Subcutaneous abdominal adipose tissue (tissue), 5 donors: ENCODE results near the gene GDPD2.
A peak's percentile ranks its signal among the peaks of the same experiment; 100 is the strongest.

Experiments
- H3K27ac ChIP-seq: one replicate; pipeline ENCODE4 v1.7.0; 2013; ENCODE audit warnings: low read depth, mild to moderate bottlenecking, inconsistent platforms, low read length, moderate library complexity
- H3K27me3 ChIP-seq, 5 donors: one replicate each; pipeline ENCODE4 v1.7.0; 2013; ENCODE audit warnings: low read length in 5 of 5, inconsistent platforms in 1 of 5; ENCODE audit not compliant: control insufficient read depth in 5 of 5, insufficient read depth in 4 of 5
- H3K36me3 ChIP-seq, 5 donors: one replicate each; pipeline ENCODE4 v1.7.0; 2013; ENCODE audit warnings: low read length in 5 of 5; ENCODE audit not compliant: control insufficient read depth in 5 of 5, insufficient read depth in 5 of 5
- H3K4me1 ChIP-seq, 5 donors: one replicate each; pipeline ENCODE4 v1.7.0; 2013; ENCODE audit warnings: low read length in 5 of 5, mild to moderate bottlenecking in 3 of 5, moderate library complexity in 1 of 5; ENCODE audit not compliant: control insufficient read depth in 5 of 5, insufficient read depth in 5 of 5
- H3K4me3 ChIP-seq, 5 donors: one replicate each; pipeline ENCODE4 v1.7.0; 2013; ENCODE audit warnings: low read length in 5 of 5, low read depth in 1 of 5
- H3K9ac ChIP-seq, 5 donors: one replicate each; pipeline ENCODE4 v1.7.0; 2013; ENCODE audit warnings: low read length in 5 of 5, mild to moderate bottlenecking in 4 of 5, moderate library complexity in 3 of 5
- H3K9me3 ChIP-seq, 5 donors: one replicate each; pipeline ENCODE4 v1.7.0; 2013; ENCODE audit warnings: low read length in 5 of 5; ENCODE audit not compliant: control insufficient read depth in 5 of 5
- donor health status: healthy.
- donor health status: healthy.
- donor health status: healthy.
- donor health status: healthy.
- donor health status: healthy.

GDPD2 gene

GRCh38 chrX:70424801-70425200, 1.7 kb downstream of the GDPD2 start:
- no peak overlapping the region for H3K4me3 ChIP-seq
- H3K27me3 ChIP-seq = peaks cover 9 to 48% (median 38%) of the 10 kb centered on the region in 5 donors
- H3K4me1 ChIP-seq = no peaks in the 10 kb centered on the region
- no peaks in the 10 kb centered on the region for H3K9me3 ChIP-seq
- H3K9ac ChIP-seq = no peak overlapping the region
- H3K27ac ChIP-seq = no peak overlapping the region
- H3K36me3 ChIP-seq = no peaks in the 10 kb centered on the region

GRCh38 chrX:70426286-70427278, 3.5 kb downstream of the GDPD2 start:
- no peaks in the 10 kb centered on the region for H3K36me3 ChIP-seq
- no peak overlapping the region for H3K4me3 ChIP-seq
- no peak overlapping the region for H3K9ac ChIP-seq
- H3K27ac ChIP-seq = no peak overlapping the region
- peaks cover 9 to 52% (median 39%) of the 10 kb centered on the region in 5 donors for H3K27me3 ChIP-seq
- no peaks in the 10 kb centered on the region for H3K9me3 ChIP-seq
- H3K4me1 ChIP-seq = no peaks in the 10 kb centered on the region

GRCh38 chrX:70427365-70427764, 4.3 kb downstream of the GDPD2 start:
- Histone ChIP-seq H3K9me3 (no peaks in the 10 kb centered on the region), H3K36me3 (no peaks in the 10 kb centered on the region), H3K9ac (no peak overlapping the region), H3K4me3 (no peak overlapping the region), H3K27me3 (peaks cover 9 to 50% (median 39%) of the 10 kb centered on the region in 5 donors), H3K4me1 (no peaks in the 10 kb centered on the region), H3K27ac (no peak overlapping the region)

GRCh38 chrX:70429759-70430158, 6.6 kb downstream of the GDPD2 start:
- H3K27ac ChIP-seq = no peak overlapping the region
- peaks cover 0 to 40% (median 22%) of the 10 kb centered on the region in 5 donors for H3K27me3 ChIP-seq

GRCh38 chrX:70432936-70433847, 10.1 kb downstream of the GDPD2 start:
- Histone ChIP-seq H3K36me3 (no peaks in the 10 kb centered on the region), H3K27me3 (peaks cover 4 to 42% (median 28%) of the 10 kb centered on the region in 5 donors), H3K4me3 (peak overlapping the region in 4 of 5 donors; percentile 73 to 80 (median 74)), H3K9me3 (no peaks in the 10 kb centered on the region), H3K4me1 (peaks cover 0 to 17% (median 6%) of the 10 kb centered on the region in 5 donors), H3K9ac (no peak overlapping the region), H3K27ac (no peak overlapping the region)

More at GRCh38 chrX:70429759-70430158, 6.6 kb downstream of the GDPD2 start:
- Histone ChIP-seq H3K9ac (no peak overlapping the region), H3K4me3 (no peak overlapping the region), H3K36me3 (no peaks in the 10 kb centered on the region), H3K9me3 (no peaks in the 10 kb centered on the region), H3K4me1 (peaks cover 0 to 13% (median 3%) of the 10 kb centered on the region in 5 donors)

GRCh38 chrX:70433848-70434351, 10.8 kb downstream of the GDPD2 start:
- H3K9me3 ChIP-seq = no peaks in the 10 kb centered on the region
- peaks cover 7 to 36% (median 28%) of the 10 kb centered on the region in 5 donors for H3K27me3 ChIP-seq
- H3K27ac ChIP-seq = no peak overlapping the region
- H3K4me3 ChIP-seq = peak overlapping the region; percentile 73 to 81 (median 75)
- peak overlapping the region in 4 of 5 donors; percentile 42 to 65 (median 60) for H3K9ac ChIP-seq
- peaks cover 0 to 17% (median 6%) of the 10 kb centered on the region in 5 donors for H3K4me1 ChIP-seq
- H3K36me3 ChIP-seq = no peaks in the 10 kb centered on the region

- Histone ChIP-seq H3K9ac (peak overlapping the region in 4 of 5 donors; percentile 42 to 65 (median 60)), H3K27ac (no peak overlapping the region), H3K4me1 (peaks cover 0 to 17% (median 6%) of the 10 kb centered on the region in 5 donors)
Measured at GRCh38 chrX:70434352-70434866, 11.3 kb downstream of the GDPD2 start.

GRCh38 chrX:70434914-70435586, 11.9 kb downstream of the GDPD2 start:
- Histone ChIP-seq H3K27ac (no peak overlapping the region), H3K9ac (peak overlapping the region in 1 of 5 donors; percentile 19), H3K27me3 (peaks cover 7 to 36% (median 31%) of the 10 kb centered on the region in 5 donors), H3K4me3 (peak overlapping the region; percentile 62 to 80 (median 74)), H3K4me1 (peaks cover 0 to 17% (median 6%) of the 10 kb centered on the region in 5 donors), H3K9me3 (no peaks in the 10 kb centered on the region), H3K36me3 (no peaks in the 10 kb centered on the region)

More at GRCh38 chrX:70434352-70434866, 11.3 kb downstream of the GDPD2 start:
- Histone ChIP-seq H3K27me3 (peaks cover 7 to 39% (median 31%) of the 10 kb centered on the region in 5 donors), H3K4me3 (peak overlapping the region; percentile 73 to 81 (median 75)), H3K36me3 (no peaks in the 10 kb centered on the region), H3K9me3 (no peaks in the 10 kb centered on the region)

GRCh38 chrX:70436343-70436742, 13.2 kb downstream of the GDPD2 start:
- Histone ChIP-seq H3K9ac (no peak overlapping the region), H3K4me1 (peaks cover 0 to 17% (median 6%) of the 10 kb centered on the region in 5 donors), H3K27ac (no peak overlapping the region), H3K9me3 (no peaks in the 10 kb centered on the region), H3K27me3 (peaks cover 11 to 41% (median 32%) of the 10 kb centered on the region in 5 donors), H3K36me3 (no peaks in the 10 kb centered on the region), H3K4me3 (no peak overlapping the region)
